Testis (tissue), 3 donors: Measurements from ENCODE around the gene PPP1R14C. TPM values are rescaled to one million over a fixed set of nuclear protein-coding genes. Genes with fewer than 3 reads are reported as not detected.

Experiments
- DNase-seq: peaks from one replicate; pipeline ENCODE4 v3.0.0-alpha.2; 2019
- H3K27ac ChIP-seq, 2 donors: fragments of 200-600 bp; sonication (generic); one replicate each; pipeline ENCODE4 v1.5.1; 2019
- H3K27me3 ChIP-seq: fragments of 200-600 bp; sonication (generic); one replicate; pipeline ENCODE4 v1.5.1; 2019
- H3K36me3 ChIP-seq: fragments of 200-600 bp; sonication (generic); one replicate; pipeline ENCODE4 v1.5.1; 2017; ENCODE audit warnings: low read depth; ENCODE audit errors: missing control alignments
- H3K4me1 ChIP-seq: fragments of 200-600 bp; sonication (generic); one replicate; pipeline ENCODE4 v1.5.1; 2019
- H3K4me3 ChIP-seq, 2 donors: fragments of 200-600 bp; sonication (generic); one replicate each; pipeline ENCODE4 v1.5.1; 2017 to 2019
- H3K9me3 ChIP-seq: fragments of 200-600 bp; sonication (generic); one replicate; pipeline ENCODE4 v1.5.1; 2017
- POLR2A ChIP-seq: fragments of 450-650 bp; IDR thresholded peaks from one replicate; pipeline ENCODE4 v1.6.1; 2017; ENCODE audit warnings: antibody characterized with exemption, mild to moderate bottlenecking, moderate library complexity
- WGBS, 2 donors: methylation state at CpG; one replicate each; pipeline ENCODE4 v1.1.5; 2018; 5-methylcytosine and 5-hydroxymethylcytosine counted together
- intact Hi-C: fragments of 100-400 bp; cut with DNase I; formaldehyde crosslinking; loops from one replicate; pipeline ENCODE4 v1.15.1; 2023; ENCODE audit warnings: low total_unique reads
- polyA plus RNA-seq: library from polyadenylated mRNA; stranded (reverse); fragments of 350-450 nt; fragmentation: Illumina TruSeq; extraction: RNeasy Lipid Tissue Mini Kit (QIAGEN cat#74804); gene quantifications from one replicate; pipeline ENCODE4 v1.2.3, GENCODE V29; 2014; ENCODE audit warnings: low read depth, low replicate concordance; ENCODE audit not compliant: insufficient read depth
- total RNA-seq, 2 donors: library from RNA; depleted of rRNA; stranded (reverse); fragments of >200 nt; gene quantifications; one replicate each; pipeline ENCODE4 v1.2.3, GENCODE V29; 2016
- TF ChIP-seq, protein P1 (sequence below), 3 experiments: fragments of 450-650 bp in 2 of 3; fragments of 200-600 bp in 1 of 3; sonication (generic) in 1 of 3; IDR thresholded peaks; one replicate each; pipeline ENCODE4 v1.5.1; 2016 to 2019; ENCODE audit warnings: antibody characterized with exemption in 3 of 3, mild to moderate bottlenecking in 2 of 3, moderate library complexity in 1 of 3

PPP1R14C gene
- total and polyA plus RNA-seq, 3 donors from 2014 or later, result 11.1 to 27.1 (median 22.4) TPM

DNA sequence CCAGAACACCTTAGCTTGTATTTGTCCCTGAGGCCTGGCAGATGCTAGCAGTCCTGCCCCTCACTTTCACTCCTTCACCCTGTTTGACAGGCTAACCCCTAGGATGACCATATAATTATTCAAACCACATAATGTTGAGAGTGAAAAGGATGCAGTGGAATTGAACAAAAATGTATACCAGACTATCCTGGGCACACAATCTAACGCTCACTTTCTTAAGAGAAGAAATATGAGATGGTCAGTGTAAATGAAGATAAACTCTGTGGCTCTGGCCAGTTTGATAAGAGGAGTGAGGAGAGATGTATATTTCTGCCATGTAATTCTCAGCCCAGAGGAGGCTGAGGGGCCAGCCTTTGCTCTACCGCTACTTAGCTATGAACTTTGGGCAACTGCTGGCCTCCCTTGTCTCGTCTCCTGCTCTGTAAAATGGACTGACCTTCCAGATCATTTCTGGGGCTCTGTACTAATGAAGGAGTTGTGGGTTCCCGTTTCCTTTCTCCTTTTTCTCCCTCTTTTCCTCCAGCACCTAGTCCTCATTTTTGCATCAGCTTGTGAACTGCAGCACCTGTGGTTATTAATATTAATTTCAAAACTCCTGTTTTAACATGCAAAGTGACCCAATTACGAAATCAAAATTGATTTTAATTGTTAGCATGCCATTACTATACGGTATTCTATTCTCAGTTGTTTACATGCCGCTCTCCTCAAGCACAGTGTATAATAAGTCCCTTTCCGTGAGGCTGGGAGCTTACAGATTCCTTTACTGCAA is 133.5 kb downstream of the PPP1R14C start:
- no peak for TF ChIP-seq POLR2A
- TF ChIP-seq, protein P1, sequence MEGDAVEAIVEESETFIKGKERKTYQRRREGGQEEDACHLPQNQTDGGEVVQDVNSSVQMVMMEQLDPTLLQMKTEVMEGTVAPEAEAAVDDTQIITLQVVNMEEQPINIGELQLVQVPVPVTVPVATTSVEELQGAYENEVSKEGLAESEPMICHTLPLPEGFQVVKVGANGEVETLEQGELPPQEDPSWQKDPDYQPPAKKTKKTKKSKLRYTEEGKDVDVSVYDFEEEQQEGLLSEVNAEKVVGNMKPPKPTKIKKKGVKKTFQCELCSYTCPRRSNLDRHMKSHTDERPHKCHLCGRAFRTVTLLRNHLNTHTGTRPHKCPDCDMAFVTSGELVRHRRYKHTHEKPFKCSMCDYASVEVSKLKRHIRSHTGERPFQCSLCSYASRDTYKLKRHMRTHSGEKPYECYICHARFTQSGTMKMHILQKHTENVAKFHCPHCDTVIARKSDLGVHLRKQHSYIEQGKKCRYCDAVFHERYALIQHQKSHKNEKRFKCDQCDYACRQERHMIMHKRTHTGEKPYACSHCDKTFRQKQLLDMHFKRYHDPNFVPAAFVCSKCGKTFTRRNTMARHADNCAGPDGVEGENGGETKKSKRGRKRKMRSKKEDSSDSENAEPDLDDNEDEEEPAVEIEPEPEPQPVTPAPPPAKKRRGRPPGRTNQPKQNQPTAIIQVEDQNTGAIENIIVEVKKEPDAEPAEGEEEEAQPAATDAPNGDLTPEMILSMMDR (IDR thresholded peaks at IDR 0.05), result no peak
- 83 to 87% methylated on average over 8 of the region's 8 CpGs for whole genome bisulfite sequencing, 2 donors
- no peak overlapping the region for H3K27ac ChIP-seq
- H3K9me3 ChIP-seq, result no peaks in the 10 kb centered on the region
- H3K27me3 ChIP-seq, result no peaks in the 10 kb centered on the region
- no peaks in the 10 kb centered on the region for H3K36me3 ChIP-seq
- H3K4me1 ChIP-seq, result no peaks in the 10 kb centered on the region
- H3K4me3 ChIP-seq, result no peak overlapping the region
- intact Hi-C loops, result no loop called here
- no peak for DNase-seq

DNA sequence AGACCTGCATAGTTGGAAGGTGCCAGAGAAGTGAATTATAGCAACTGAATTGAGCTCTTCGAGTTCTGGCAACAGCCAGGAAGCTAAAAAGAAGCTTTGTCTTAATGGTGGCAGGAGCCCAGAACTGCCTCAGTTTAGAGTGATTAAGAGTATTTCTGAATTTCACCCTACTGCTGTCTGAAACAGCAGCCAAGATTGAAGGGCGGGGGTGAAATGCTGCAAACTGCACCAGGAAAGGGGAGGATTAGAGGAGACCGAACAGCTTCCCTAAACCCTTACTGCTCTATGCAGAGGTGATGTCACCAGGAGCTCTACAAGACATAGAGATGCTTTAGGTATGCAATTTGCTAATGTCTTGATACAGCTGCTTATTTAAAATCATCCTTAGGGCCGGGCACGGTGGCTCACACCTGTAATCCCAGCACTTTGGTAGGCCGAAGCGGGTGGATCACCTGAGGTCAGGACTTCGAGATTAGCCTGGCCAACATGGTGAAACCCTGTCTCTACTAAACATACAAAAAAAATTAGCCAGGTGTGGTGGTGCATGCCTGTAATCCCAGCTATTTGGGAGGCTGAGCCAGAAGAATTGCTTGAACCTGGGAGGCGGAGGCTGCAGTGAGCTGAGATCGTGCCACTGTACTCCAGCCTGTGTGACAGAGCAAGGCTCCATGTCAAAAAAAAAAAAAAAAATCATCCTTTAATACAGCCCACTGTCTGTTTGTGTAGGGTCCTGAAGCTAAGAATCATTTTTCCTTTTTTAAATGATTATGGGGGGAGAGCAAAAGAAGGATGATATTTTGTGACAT is 134.3 kb downstream of the PPP1R14C start:
- Histone ChIP-seq H3K4me3 (no peak overlapping the region), H3K4me1 (no peaks in the 10 kb centered on the region), H3K36me3 (no peaks in the 10 kb centered on the region), H3K27me3 (no peaks in the 10 kb centered on the region), H3K27ac (no peak overlapping the region), H3K9me3 (no peaks in the 10 kb centered on the region)
- TF ChIP-seq, protein P1 (IDR thresholded peaks at IDR 0.05), result no peak
- TF ChIP-seq POLR2A, result no peak
- intact Hi-C loops, result no loop called here
- no peak for DNase-seq
- 86 to 87% methylated on average over 9 to 10 of the region's 10 CpGs for WGBS, 2 donors

DNA sequence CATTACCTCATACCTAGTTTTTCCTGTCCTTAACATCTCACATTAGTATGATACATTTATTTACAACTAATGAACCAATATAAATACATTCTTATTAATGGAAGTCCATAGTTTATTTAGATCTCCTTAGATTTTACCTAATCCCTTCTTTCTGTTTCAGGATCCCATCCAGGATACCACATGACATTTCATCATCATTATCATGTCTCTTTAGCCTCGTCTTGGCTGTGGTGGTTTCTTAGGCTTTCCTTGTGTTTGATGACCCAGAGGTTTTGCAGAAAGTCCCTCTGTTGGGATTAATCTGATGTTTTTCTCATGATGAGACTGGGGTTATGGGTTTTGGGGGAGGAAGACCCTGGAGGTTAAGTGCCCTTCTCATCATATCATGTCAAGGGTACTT is 136.7 kb downstream of the PPP1R14C start:
- Histone ChIP-seq H3K4me1 (no peaks in the 10 kb centered on the region), H3K36me3 (no peaks in the 10 kb centered on the region), H3K27me3 (no peaks in the 10 kb centered on the region), H3K27ac (no peak overlapping the region), H3K9me3 (no peaks in the 10 kb centered on the region), H3K4me3 (no peak overlapping the region)
- no peak for DNase-seq
- TF ChIP-seq POLR2A, result no peak
- TF ChIP-seq, protein P1 (IDR thresholded peaks at IDR 0.05), result no peak
- WGBS, 2 donors, result 85 to 89% methylated on average over 1 of the region's 1 CpG
- intact Hi-C loops, result no loop called here

DNA sequence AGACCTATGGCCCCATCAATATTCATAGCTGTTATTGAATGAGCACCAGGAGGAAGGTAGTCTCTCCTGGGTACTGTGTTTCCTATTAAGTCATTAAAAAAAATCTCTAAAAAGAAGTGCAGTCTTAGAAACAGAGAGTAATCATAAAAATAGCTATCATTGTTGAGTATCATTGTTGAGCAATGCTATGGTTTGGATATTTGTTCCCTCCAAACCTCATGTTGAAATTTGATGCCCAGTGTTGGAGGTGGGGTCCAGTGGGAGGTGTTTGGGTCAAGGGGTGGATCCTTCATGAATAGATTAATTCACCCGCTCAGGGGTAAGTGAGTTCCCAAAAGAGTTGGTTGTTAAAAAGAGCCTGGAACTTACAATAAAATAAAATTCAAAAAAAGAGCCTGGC is 137.9 kb downstream of the PPP1R14C start:
- no peak overlapping the region for H3K27ac ChIP-seq
- no peak for TF ChIP-seq POLR2A
- TF ChIP-seq, protein P1 (IDR thresholded peaks at IDR 0.05), result no peak
- no peak overlapping the region for H3K4me3 ChIP-seq
- WGBS, 2 donors, result 94 to 97% methylated on average over 1 of the region's 1 CpG
- no peaks in the 10 kb centered on the region for H3K4me1 ChIP-seq
- no peak for DNase-seq
- intact Hi-C loops, result no loop called here
- no peaks in the 10 kb centered on the region for H3K36me3 ChIP-seq
- H3K27me3 ChIP-seq, result no peaks in the 10 kb centered on the region
- no peaks in the 10 kb centered on the region for H3K9me3 ChIP-seq
